Left lung (tissue), 10 donors: ENCODE data around the gene APEH. TPM values are rescaled to one million over a fixed set of nuclear protein-coding genes. Genes with fewer than 3 reads are reported as not detected.
"Not testable (repeated sequence)": the region's sequence is repeated elsewhere in the genome, so short reads cannot be mapped to it uniquely, and the experiment has no call there.

Experiments
- ATAC-seq: fragments of 200-7000 bp; cut with Tn5 transposase; one replicate; pipeline ENCODE4 v1.9.1; 2020; ENCODE audit warnings: moderate library complexity
- DNase-seq, 4 donors: peaks; one replicate each; pipeline ENCODE4 v3.0.0-alpha.2; 2013 to 2020
- H3K27ac ChIP-seq, 2 donors: fragments of 200-600 bp; sonication (generic) in 1 of 2; one replicate each; pipeline versions ENCODE4 v1.5.0 to v1.8.0; 2020 to 2021
- H3K27me3 ChIP-seq, 2 donors: fragments of 200-600 bp; sonication (generic) in 1 of 2; one replicate each; pipeline versions ENCODE4 v1.5.0 to v1.8.0; 2020 to 2021
- H3K36me3 ChIP-seq, 2 donors: fragments of 200-600 bp; sonication (generic) in 1 of 2; one replicate each; pipeline versions ENCODE4 v1.5.0 to v1.8.0; 2020 to 2021
- H3K4me1 ChIP-seq, 2 donors: fragments of 200-600 bp; one replicate each; pipeline ENCODE4 v1.8.0; 2021
- H3K4me3 ChIP-seq, 2 donors: fragments of 200-600 bp; sonication (generic) in 1 of 2; one replicate each; pipeline versions ENCODE4 v1.5.0 to v1.8.0; 2020 to 2021; ENCODE audit warnings: mild to moderate bottlenecking in 1 of 2
- H3K9me3 ChIP-seq, 2 donors: fragments of 200-600 bp; sonication (generic) in 1 of 2; one replicate each; pipeline versions ENCODE4 v1.5.0 to v1.8.0; 2020 to 2021
- CTCF ChIP-seq, 2 donors: fragments of 200-600 bp; sonication (generic) in 1 of 2; IDR thresholded peaks; one replicate each; pipeline versions ENCODE4 v1.5.0 to v1.8.0; 2021; ENCODE audit warnings: antibody characterized with exemption in 2 of 2
- intact Hi-C, 2 donors: fragments of 100-400 bp; cut with DNase I; formaldehyde crosslinking; loops; one replicate each; pipeline versions ENCODE4 v1.11.2 to v1.14.2; 2022
- polyA plus RNA-seq, 6 donors: library from polyadenylated mRNA; unstranded; fragments of 120-200 nt; gene quantifications; one replicate each; pipeline ENCODE4 v1.2.1, GENCODE V29; 2013; ENCODE audit not compliant: insufficient read length in 6 of 6
- total RNA-seq, 2 donors: library from RNA; stranded (reverse); fragmentation: NEBNext Ultra II Directional; extraction: Animal tissue kit (Norgen Biotek cat#: 25700); gene quantifications; one replicate each; pipeline ENCODE4 v1.2.1, GENCODE V29; 2021
- donor health status: DM: no; HTN: yes; CAD: no.
- donor health status: DM: no; HTN: no; CAD: no.

The APEH gene
- total and polyA plus RNA-seq, 8 donors, result 88.6 to 122 (median 105) TPM

- H3K27me3 ChIP-seq, result peaks cover 0 to 23% of the 10 kb centered on the region in 2 donors
- intact Hi-C loops, H3K27ac ChIP-seq, H3K9me3 ChIP-seq: not testable (repeated sequence)
- H3K4me1 ChIP-seq, result peaks cover 9 to 34% of the 10 kb centered on the region in 2 donors
- DNase-seq (peak in 3 of 4 donors; percentile 33 to 92 (median 68)), ATAC-seq (peak; percentile 81)
- peaks cover 0 to 38% of the 10 kb centered on the region in 2 donors for H3K36me3 ChIP-seq
- H3K4me3 ChIP-seq, result peak overlapping the region; percentile 35 to 36
Observed at GRCh38 chr3:49686346-49686745, 12.2 kb downstream of the APEH start.

GRCh38 chr3:49686769-49687423, 12.7 kb downstream of the APEH start:
- DNase-seq, result peak; percentile 27 to 89 (median 70)
- H3K9me3 ChIP-seq, H3K27ac ChIP-seq, intact Hi-C loops: not testable (repeated sequence)
- peak overlapping the region; percentile 35 to 36 for H3K4me3 ChIP-seq
- peaks cover 0 to 33% of the 10 kb centered on the region in 2 donors for H3K36me3 ChIP-seq
- ATAC-seq, result peak; percentile 81
- peaks cover 0 to 23% of the 10 kb centered on the region in 2 donors for H3K27me3 ChIP-seq
- peaks cover 9 to 40% of the 10 kb centered on the region in 2 donors for H3K4me1 ChIP-seq

- intact Hi-C loops, ATAC-seq, DNase-seq, H3K9me3 ChIP-seq, H3K4me3 ChIP-seq, H3K27ac ChIP-seq: not testable (repeated sequence)
- H3K36me3 ChIP-seq, result peaks cover 0 to 28% of the 10 kb centered on the region in 2 donors
- peaks cover 0 to 23% of the 10 kb centered on the region in 2 donors for H3K27me3 ChIP-seq
- H3K4me1 ChIP-seq, result peaks cover 9 to 44% of the 10 kb centered on the region in 2 donors
Observed at GRCh38 chr3:49687424-49687795, 13.3 kb downstream of the APEH start.

- Histone ChIP-seq H3K4me3 (peak overlapping the region; percentile 98 to 99), H3K27me3 (peaks cover 0 to 23% of the 10 kb centered on the region in 2 donors), H3K27ac (peak overlapping the region; percentile 55 to 82), H3K36me3 (peaks cover 0 to 17% of the 10 kb centered on the region in 2 donors), H3K4me1 (peaks cover 9 to 44% of the 10 kb centered on the region in 2 donors)
- H3K9me3 ChIP-seq, DNase-seq, ATAC-seq, intact Hi-C loops: not testable (repeated sequence)
Observed at GRCh38 chr3:49688338-49689045, 14.3 kb downstream of the APEH start.

- intact Hi-C loops, result no loop called here
- no peak for TF ChIP-seq CTCF (IDR thresholded peaks at IDR 0.05)
- peak; percentile 87 to 97 (median 95) for DNase-seq
- H3K9me3 ChIP-seq, result no peaks in the 10 kb centered on the region
- peak within 1 kb of the TSS; percentile 98 to 99 for H3K4me3 ChIP-seq
- peaks cover 0 to 10% of the 10 kb centered on the region in 2 donors for H3K36me3 ChIP-seq
- H3K27ac ChIP-seq, result peak within 1 kb of the TSS; percentile 55 to 82
- peaks cover 9 to 44% of the 10 kb centered on the region in 2 donors for H3K4me1 ChIP-seq
- H3K27me3 ChIP-seq, result peaks cover 0 to 23% of the 10 kb centered on the region in 2 donors
- ATAC-seq, result peak; percentile 74
Observed at GRCh38 chr3:49689046-49689907, 15.1 kb downstream of the APEH start, which contains the start of the genes MST1 and RNF123. MST1 (minus strand) TSS chr3:49689474; CDS start chr3:49688691, 783 bp downstream. RNF123 (plus strand) TSS chr3:49689557; CDS start chr3:49691166, 1,609 bp downstream.

GRCh38 chr3:49689908-49690624, 15.9 kb downstream of the APEH start:
- Histone ChIP-seq H3K27ac (peak overlapping the region; percentile 55 to 82), H3K4me1 (peaks cover 9 to 44% of the 10 kb centered on the region in 2 donors), H3K27me3 (peaks cover 0 to 23% of the 10 kb centered on the region in 2 donors), H3K4me3 (peak overlapping the region; percentile 98 to 99)
- ATAC-seq, intact Hi-C loops, H3K36me3 ChIP-seq, H3K9me3 ChIP-seq, DNase-seq: not testable (repeated sequence)

GRCh38 chr3:49690856-49691255, 16.7 kb downstream of the APEH start:
- peak overlapping the region in 1 of 2 donors; percentile 99 for H3K4me3 ChIP-seq
- H3K4me1 ChIP-seq, result peaks cover 9 to 40% of the 10 kb centered on the region in 2 donors
- H3K27ac ChIP-seq, DNase-seq, H3K9me3 ChIP-seq, intact Hi-C loops, ATAC-seq, H3K36me3 ChIP-seq: not testable (repeated sequence)
- H3K27me3 ChIP-seq, result peaks cover 0 to 17% of the 10 kb centered on the region in 2 donors

- H3K27ac ChIP-seq, intact Hi-C loops, H3K4me3 ChIP-seq, H3K9me3 ChIP-seq, ATAC-seq, H3K36me3 ChIP-seq: not testable (repeated sequence)
- peaks cover 0 to 11% of the 10 kb centered on the region in 2 donors for H3K27me3 ChIP-seq
- H3K4me1 ChIP-seq, result peaks cover 9 to 35% of the 10 kb centered on the region in 2 donors
- peak in 1 of 4 donors; percentile 12 for DNase-seq
Observed at GRCh38 chr3:49691481-49691880, 17.3 kb downstream of the APEH start.

- H3K9me3 ChIP-seq, ATAC-seq, H3K27me3 ChIP-seq, H3K27ac ChIP-seq, intact Hi-C loops, H3K4me3 ChIP-seq: not testable (repeated sequence)
- DNase-seq, result peak in 1 of 4 donors; percentile 17
- peaks cover 0 to 34% of the 10 kb centered on the region in 2 donors for H3K36me3 ChIP-seq
- H3K4me1 ChIP-seq, result peaks cover 9 to 26% of the 10 kb centered on the region in 2 donors
Observed at GRCh38 chr3:49694409-49695070, 20.4 kb downstream of the APEH start.

- intact Hi-C loops, H3K4me3 ChIP-seq, H3K27me3 ChIP-seq, DNase-seq, H3K9me3 ChIP-seq, ATAC-seq, H3K27ac ChIP-seq: not testable (repeated sequence)
- Histone ChIP-seq H3K36me3 (peaks cover 0 to 43% of the 10 kb centered on the region in 2 donors), H3K4me1 (peaks cover 5 to 18% of the 10 kb centered on the region in 2 donors)
Observed at GRCh38 chr3:49695350-49696015, 21.3 kb downstream of the APEH start.
